ENCODE measurements around the gene OR8J3. TPM values are rescaled to one million over a fixed set of nuclear protein-coding genes. Genes with fewer than 3 reads are reported as not detected.

The OR8J3 gene
- total and polyA plus RNA-seq, 2 of the 8 experiments (the other 6 are each of a cell fraction or from before 2014, with no cell fraction given) = not detected

Small RNA genes within 50 kb of the gene (small RNA-seq; reads per million reads assigned to genes)
- not detected for gene OR8I4P (ENCODE audit: insufficient read depth)

Other genes starting within 250 kb of the OR8J3 start
- gene OR5W2, start 225.6 kb downstream of the OR8J3 start, total RNA-seq (2021; fragmentation: NEBNext Ultra II Directional; extraction: Animal tissue kit (Norgen Biotek cat#: 25700)) = not detected in 2 replicates
- not detected in 2 replicates for gene OR5W2, start 225.6 kb downstream of the OR8J3 start, polyA plus RNA-seq (2011; rRNA removed)
- not detected in 2 replicates for gene OR5I1, start 203.8 kb downstream of the OR8J3 start, total RNA-seq (2021; fragmentation: NEBNext Ultra II Directional; extraction: Animal tissue kit (Norgen Biotek cat#: 25700))
- gene OR5I1, start 203.8 kb downstream of the OR8J3 start, polyA plus RNA-seq (2011; rRNA removed) = not detected in 2 replicates
- gene OR10AG1, start 170.3 kb downstream of the OR8J3 start, total RNA-seq (2021; fragmentation: NEBNext Ultra II Directional; extraction: Animal tissue kit (Norgen Biotek cat#: 25700)) = not detected in 2 replicates
- not detected in 2 replicates for gene OR10AG1, start 170.3 kb downstream of the OR8J3 start, polyA plus RNA-seq (2011; rRNA removed)
- not detected in 2 replicates for gene OR5F1, start 145.6 kb downstream of the OR8J3 start, total RNA-seq (2021; fragmentation: NEBNext Ultra II Directional; extraction: Animal tissue kit (Norgen Biotek cat#: 25700))
- gene OR5F1, start 145.6 kb downstream of the OR8J3 start, polyA plus RNA-seq (2011; rRNA removed) = not detected in 2 replicates
- gene OR5AS1, start 112.5 kb downstream of the OR8J3 start, total RNA-seq (2021; fragmentation: NEBNext Ultra II Directional; extraction: Animal tissue kit (Norgen Biotek cat#: 25700)) = not detected in 2 replicates
- not detected in 2 replicates for gene OR5AS1, start 112.5 kb downstream of the OR8J3 start, polyA plus RNA-seq (2011; rRNA removed)
- not detected in 2 replicates for gene OR8I2, start 46.9 kb downstream of the OR8J3 start, total RNA-seq (2021; fragmentation: NEBNext Ultra II Directional; extraction: Animal tissue kit (Norgen Biotek cat#: 25700))
- gene OR8I2, start 46.9 kb downstream of the OR8J3 start, polyA plus RNA-seq (2011; rRNA removed) = not detected in 2 replicates
- not detected in 2 replicates for gene OR8H2, start 36.5 kb downstream of the OR8J3 start, total RNA-seq (2021; fragmentation: NEBNext Ultra II Directional; extraction: Animal tissue kit (Norgen Biotek cat#: 25700))
- not detected in 2 replicates for gene OR8H2, start 36.5 kb downstream of the OR8J3 start, polyA plus RNA-seq (2011; rRNA removed)
- not detected in 2 replicates for gene OR8H3, start 17.8 kb downstream of the OR8J3 start, total RNA-seq (2021; fragmentation: NEBNext Ultra II Directional; extraction: Animal tissue kit (Norgen Biotek cat#: 25700))
- not detected in 2 replicates for gene OR8H3, start 17.8 kb downstream of the OR8J3 start, polyA plus RNA-seq (2011; rRNA removed)
- not detected in 2 replicates for gene OR8K5, start 20.1 kb upstream of the OR8J3 start, total RNA-seq (2021; fragmentation: NEBNext Ultra II Directional; extraction: Animal tissue kit (Norgen Biotek cat#: 25700))
- gene OR8K5, start 20.1 kb upstream of the OR8J3 start, polyA plus RNA-seq (2011; rRNA removed) = not detected in 2 replicates
- not detected in 2 replicates for gene OR5J2, start 36.4 kb upstream of the OR8J3 start, total RNA-seq (2021; fragmentation: NEBNext Ultra II Directional; extraction: Animal tissue kit (Norgen Biotek cat#: 25700))
- not detected in 2 replicates for gene OR5J2, start 36.4 kb upstream of the OR8J3 start, polyA plus RNA-seq (2011; rRNA removed)
- not detected in 2 replicates for gene OR5T2, start 94.1 kb upstream of the OR8J3 start, total RNA-seq (2021; fragmentation: NEBNext Ultra II Directional; extraction: Animal tissue kit (Norgen Biotek cat#: 25700))
- gene OR5T2, start 94.1 kb upstream of the OR8J3 start, polyA plus RNA-seq (2011; rRNA removed) = not detected in 2 replicates
- not detected in 2 replicates for gene OR5T3, start 112.1 kb upstream of the OR8J3 start, total RNA-seq (2021; fragmentation: NEBNext Ultra II Directional; extraction: Animal tissue kit (Norgen Biotek cat#: 25700))
- gene OR5T3, start 112.1 kb upstream of the OR8J3 start, polyA plus RNA-seq (2011; rRNA removed) = not detected in 2 replicates
- not detected in 2 replicates for gene OR5T1, start 134.0 kb upstream of the OR8J3 start, total RNA-seq (2021; fragmentation: NEBNext Ultra II Directional; extraction: Animal tissue kit (Norgen Biotek cat#: 25700))
- gene OR5T1, start 134.0 kb upstream of the OR8J3 start, polyA plus RNA-seq (2011; rRNA removed) = not detected in 2 replicates
- not detected in 2 replicates for gene OR8H1, start 152.1 kb upstream of the OR8J3 start, total RNA-seq (2021; fragmentation: NEBNext Ultra II Directional; extraction: Animal tissue kit (Norgen Biotek cat#: 25700))
- gene OR8H1, start 152.1 kb upstream of the OR8J3 start, polyA plus RNA-seq (2011; rRNA removed) = not detected in 2 replicates
- gene OR8K3, start 174.9 kb upstream of the OR8J3 start, total RNA-seq (2021; fragmentation: NEBNext Ultra II Directional; extraction: Animal tissue kit (Norgen Biotek cat#: 25700)) = not detected in 2 replicates
- gene OR8K3, start 174.9 kb upstream of the OR8J3 start, polyA plus RNA-seq (2011; rRNA removed) = not detected in 2 replicates
- not detected in 2 replicates for gene OR8K1, start 205.8 kb upstream of the OR8J3 start, total RNA-seq (2021; fragmentation: NEBNext Ultra II Directional; extraction: Animal tissue kit (Norgen Biotek cat#: 25700))
- not detected in 2 replicates for gene OR8K1, start 205.8 kb upstream of the OR8J3 start, polyA plus RNA-seq (2011; rRNA removed)
- not detected in 2 replicates for gene OR8J1, start 214.1 kb upstream of the OR8J3 start, total RNA-seq (2021; fragmentation: NEBNext Ultra II Directional; extraction: Animal tissue kit (Norgen Biotek cat#: 25700))
- gene OR8J1, start 214.1 kb upstream of the OR8J3 start, polyA plus RNA-seq (2011; rRNA removed) = not detected in 2 replicates
- gene OR8U1, start 235.4 kb upstream of the OR8J3 start, total RNA-seq (2021; fragmentation: NEBNext Ultra II Directional; extraction: Animal tissue kit (Norgen Biotek cat#: 25700)) = not detected in 2 replicates
- gene OR8U1, start 235.4 kb upstream of the OR8J3 start, polyA plus RNA-seq (2011; rRNA removed) = not detected in 2 replicates